ENCODE data around the gene RC3H1. TPM values are rescaled to one million over a fixed set of nuclear protein-coding genes. Genes with fewer than 3 reads are reported as not detected.
"Not testable (repeated sequence)": the region's sequence is repeated elsewhere in the genome, so short reads cannot be mapped to it uniquely, and the experiment has no call there.

The RC3H1 gene, protein sequence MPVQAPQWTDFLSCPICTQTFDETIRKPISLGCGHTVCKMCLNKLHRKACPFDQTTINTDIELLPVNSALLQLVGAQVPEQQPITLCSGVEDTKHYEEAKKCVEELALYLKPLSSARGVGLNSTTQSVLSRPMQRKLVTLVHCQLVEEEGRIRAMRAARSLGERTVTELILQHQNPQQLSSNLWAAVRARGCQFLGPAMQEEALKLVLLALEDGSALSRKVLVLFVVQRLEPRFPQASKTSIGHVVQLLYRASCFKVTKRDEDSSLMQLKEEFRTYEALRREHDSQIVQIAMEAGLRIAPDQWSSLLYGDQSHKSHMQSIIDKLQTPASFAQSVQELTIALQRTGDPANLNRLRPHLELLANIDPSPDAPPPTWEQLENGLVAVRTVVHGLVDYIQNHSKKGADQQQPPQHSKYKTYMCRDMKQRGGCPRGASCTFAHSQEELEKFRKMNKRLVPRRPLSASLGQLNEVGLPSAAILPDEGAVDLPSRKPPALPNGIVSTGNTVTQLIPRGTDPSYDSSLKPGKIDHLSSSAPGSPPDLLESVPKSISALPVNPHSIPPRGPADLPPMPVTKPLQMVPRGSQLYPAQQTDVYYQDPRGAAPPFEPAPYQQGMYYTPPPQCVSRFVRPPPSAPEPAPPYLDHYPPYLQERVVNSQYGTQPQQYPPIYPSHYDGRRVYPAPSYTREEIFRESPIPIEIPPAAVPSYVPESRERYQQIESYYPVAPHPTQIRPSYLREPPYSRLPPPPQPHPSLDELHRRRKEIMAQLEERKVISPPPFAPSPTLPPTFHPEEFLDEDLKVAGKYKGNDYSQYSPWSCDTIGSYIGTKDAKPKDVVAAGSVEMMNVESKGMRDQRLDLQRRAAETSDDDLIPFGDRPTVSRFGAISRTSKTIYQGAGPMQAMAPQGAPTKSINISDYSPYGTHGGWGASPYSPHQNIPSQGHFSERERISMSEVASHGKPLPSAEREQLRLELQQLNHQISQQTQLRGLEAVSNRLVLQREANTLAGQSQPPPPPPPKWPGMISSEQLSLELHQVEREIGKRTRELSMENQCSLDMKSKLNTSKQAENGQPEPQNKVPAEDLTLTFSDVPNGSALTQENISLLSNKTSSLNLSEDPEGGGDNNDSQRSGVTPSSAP
- 10 to 100 TPM; 35.7 to 43.8 (median 39.3) TPM for total RNA-seq

GRCh38 chr1:174022080-174022975 lies at the start of gene RC3H1:
TSS of gene RC3H1 (minus strand) at chr1:174022357. CDS start at chr1:173992985, 29,372 bp downstream.
- peak; percentile 96 for DNase-seq (ENCODE audit: extremely low spot score)
- peak; percentile 52 for TF ChIP-seq POLR2A (IDR thresholded peaks at IDR 0.05; ENCODE audit: low read depth)
- TF ChIP-seq EP300 (IDR thresholded peaks at IDR 0.05) = no peak
- peak; percentile 97 to 99 for TF ChIP-seq POLR2AphosphoS5 (IDR thresholded peaks at IDR 0.05)
- intact Hi-C loops (cut with DNase I) = loop anchor here (5.0 kb wide), 2 partner anchors 140 to 155 kb away; partner anchors contain the start of genes GAS5 and ZBTB37
- 1% methylated on average over 50 of the region's 78 CpGs for WGBS
- H3K4me1 ChIP-seq = peaks cover 49 to 56% (median 50%) of the 10 kb centered on the region in 4 donors
- no peaks in the 10 kb centered on the region for H3K9me3 ChIP-seq
- peak within 1 kb of the TSS; percentile 95 to 97 (median 96) for H3K27ac ChIP-seq (replicated peaks in 1 of 4)
- H3K36me3 ChIP-seq = no peaks in the 10 kb centered on the region
- peak within 1 kb of the TSS; percentile 90 to 98 (median 94) for H3K4me3 ChIP-seq
- no peaks in the 10 kb centered on the region for H3K27me3 ChIP-seq

GRCh38 chr1:174070614-174071013 lies 48.5 kb upstream of the RC3H1 start:
- H3K4me1 ChIP-seq = peaks cover 0 to 6% (median 3%) of the 10 kb centered on the region in 4 donors
- H3K27ac ChIP-seq (replicated peaks in 1 of 4) = no peak overlapping the region
- WGBS = 95% methylated on average over 1 of the region's 1 CpG
- no peaks in the 10 kb centered on the region for H3K9me3 ChIP-seq
- no peak overlapping the region for H3K4me3 ChIP-seq
- DNase-seq (ENCODE audit: extremely low spot score) = no peak
- intact Hi-C loops (cut with DNase I) = no loop called here
- TF ChIP-seq EP300 (IDR thresholded peaks at IDR 0.05) (no peak), POLR2A (IDR thresholded peaks at IDR 0.05; ENCODE audit: low read depth) (no peak), CTCF (IDR thresholded peaks at IDR 0.05) (no peak), POLR2AphosphoS5 (IDR thresholded peaks at IDR 0.05) (no peak)
- H3K36me3 ChIP-seq = no peaks in the 10 kb centered on the region
- H3K27me3 ChIP-seq = no peaks in the 10 kb centered on the region

DNA sequence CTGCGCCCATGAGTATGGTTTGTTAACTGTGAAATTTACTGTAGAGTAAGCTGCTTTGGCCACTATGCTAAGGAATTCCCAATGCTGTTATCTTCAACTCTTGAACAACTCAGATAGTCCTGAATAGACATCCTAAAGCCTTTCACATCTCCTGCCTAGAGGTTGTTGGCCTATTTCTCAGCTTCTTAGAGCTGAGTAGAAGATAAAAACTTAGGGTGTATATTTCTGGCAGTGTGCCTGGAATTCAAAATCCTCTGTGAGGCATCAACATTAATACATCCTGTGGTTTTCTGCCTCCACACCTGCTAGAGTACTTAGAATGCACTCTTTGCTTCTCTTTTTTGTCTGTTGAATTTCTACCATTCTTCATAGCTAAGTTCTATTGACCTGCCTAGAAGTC lies 45.8 kb upstream of the RC3H1 start:
- Histone ChIP-seq H3K27ac (replicated peaks in 1 of 4) (no peak overlapping the region), H3K9me3 (no peaks in the 10 kb centered on the region), H3K4me3 (no peak overlapping the region), H3K27me3 (no peaks in the 10 kb centered on the region), H3K36me3 (no peaks in the 10 kb centered on the region), H3K4me1 (no peaks in the 10 kb centered on the region)
- intact Hi-C loops (cut with DNase I) = no loop called here
- no peak for DNase-seq (ENCODE audit: extremely low spot score)
- 100% methylated on average over 1 of the region's 1 CpG for WGBS
- TF ChIP-seq POLR2A (IDR thresholded peaks at IDR 0.05; ENCODE audit: low read depth) = no peak

- no peak overlapping the region for H3K4me3 ChIP-seq
- WGBS = 86% methylated on average over 4 of the region's 4 CpGs
- TF ChIP-seq POLR2A (IDR thresholded peaks at IDR 0.05; ENCODE audit: low read depth) (no peak), CTCF (IDR thresholded peaks at IDR 0.05) (no peak), EP300 (IDR thresholded peaks at IDR 0.05) (no peak), POLR2AphosphoS5 (IDR thresholded peaks at IDR 0.05) (no peak)
- no peaks in the 10 kb centered on the region for H3K4me1 ChIP-seq
- intact Hi-C loops (cut with DNase I) = no loop called here
- no peaks in the 10 kb centered on the region for H3K27me3 ChIP-seq
- H3K36me3 ChIP-seq = no peaks in the 10 kb centered on the region
- no peak for DNase-seq (ENCODE audit: extremely low spot score)
- H3K9me3 ChIP-seq = no peaks in the 10 kb centered on the region
- no peak overlapping the region for H3K27ac ChIP-seq (replicated peaks in 1 of 4)
Measured at GRCh38 chr1:174060090-174060489, 37.9 kb upstream of the RC3H1 start.

- Histone ChIP-seq H3K4me3 (no peak overlapping the region), H3K9me3 (no peaks in the 10 kb centered on the region), H3K4me1 (no peaks in the 10 kb centered on the region), H3K27ac (replicated peaks in 1 of 4) (no peak overlapping the region), H3K36me3 (no peaks in the 10 kb centered on the region), H3K27me3 (no peaks in the 10 kb centered on the region)
- no peak for DNase-seq (ENCODE audit: extremely low spot score)
- 81% methylated on average over 4 of the region's 4 CpGs for WGBS
- TF ChIP-seq EP300 (IDR thresholded peaks at IDR 0.05) (no peak), POLR2A (IDR thresholded peaks at IDR 0.05; ENCODE audit: low read depth) (no peak), CTCF (IDR thresholded peaks at IDR 0.05) (no peak), POLR2AphosphoS5 (IDR thresholded peaks at IDR 0.05) (no peak)
- intact Hi-C loops (cut with DNase I) = no loop called here
Measured at GRCh38 chr1:174058624-174059023, 36.5 kb upstream of the RC3H1 start.

GRCh38 chr1:174056609-174057008 lies 34.5 kb upstream of the RC3H1 start:
- H3K4me3 ChIP-seq; intact Hi-C loops (cut with DNase I); H3K9me3 ChIP-seq; H3K4me1 ChIP-seq; DNase-seq (ENCODE audit: extremely low spot score); H3K27me3 ChIP-seq; H3K27ac ChIP-seq (replicated peaks in 1 of 4); H3K36me3 ChIP-seq: not testable (repeated sequence)
- 95% methylated on average over 5 of the region's 28 CpGs for WGBS

GRCh38 chr1:174055797-174056196 lies 33.6 kb upstream of the RC3H1 start:
- DNase-seq (ENCODE audit: extremely low spot score); H3K4me1 ChIP-seq; H3K9me3 ChIP-seq; H3K27ac ChIP-seq (replicated peaks in 1 of 4); H3K36me3 ChIP-seq; intact Hi-C loops (cut with DNase I); H3K4me3 ChIP-seq; H3K27me3 ChIP-seq: not testable (repeated sequence)
- 96% methylated on average over 5 of the region's 5 CpGs for WGBS

All from esophagus muscularis mucosa (tissue), 4 donors.